ENCODE results near the gene DPYSL4. TPM values are rescaled to one million over a fixed set of nuclear protein-coding genes. Genes with fewer than 3 reads are reported as not detected.

The DPYSL4 gene
- total RNA-seq, 1 experiment from 2014 or later, result 9.9 TPM

- no TSS peak for BruUV-seq (replicated peaks)
- TF ChIP-seq SIN3A (IDR thresholded peaks at IDR 0.05; ENCODE audit: borderline replicate concordance, insufficient read depth, low read depth, low read length), result no peak
- no peak for TF ChIP-seq POLR2AphosphoS5 (IDR thresholded peaks at IDR 0.05; ENCODE audit: low read depth, low read length)
- TF ChIP-seq TCF7L2 (IDR thresholded peaks at IDR 0.05; ENCODE audit: low read depth, low read length), result no peak
- no peak for TF ChIP-seq CTCF (IDR thresholded peaks at IDR 0.05)
- no peak for TF ChIP-seq REST (IDR thresholded peaks at IDR 0.05; ENCODE audit: insufficient read depth in 1 of 2, low read depth in 2 of 2, low read length in 1 of 2)
- POLR2A ChIA-PET, result no interaction called here
- no peak overlapping the region for H3K27ac ChIP-seq (ENCODE audit: low read length)
- CTCF ChIA-PET, result no interaction called here
- H3K9me3 ChIP-seq (ENCODE audit: control insufficient read depth, insufficient read depth, low read depth, low read length), result no peaks in the 10 kb centered on the region
- no peaks in the 10 kb centered on the region for H3K4me1 ChIP-seq (ENCODE audit: control insufficient read depth, insufficient read depth, low read length)
- no peaks in the 10 kb centered on the region for H3K36me3 ChIP-seq (ENCODE audit: control insufficient read depth, insufficient read depth, low read length)
- intact Hi-C loops (cut with micrococcal nuclease; ENCODE audit: unreplicated experiment), result no loop called here
- ATAC-seq, result no peak
- H3K27me3 ChIP-seq (ENCODE audit: control insufficient read depth, insufficient read depth, low read length), result no peaks in the 10 kb centered on the region
- DNase-seq (ENCODE audit: low read depth, low spot score), result no peak
- in situ Hi-C loops (cut with HindIII; ENCODE audit: low pct_unique_long_range_greater_than_20kb, low sequenced_read_pairs), result no loop called here
- no peak overlapping the region for H3K4me3 ChIP-seq (ENCODE audit: low read depth in 2 of 2, low read length in 2 of 2)
Observed at GRCh38 chr10:132200344-132201110, 13.8 kb downstream of the DPYSL4 start.

- TF ChIP-seq REST (IDR thresholded peaks at IDR 0.05; ENCODE audit: insufficient read depth in 1 of 2, low read depth in 2 of 2, low read length in 1 of 2) (no peak), POLR2AphosphoS5 (IDR thresholded peaks at IDR 0.05; ENCODE audit: low read depth, low read length) (no peak)
- H3K27me3 ChIP-seq (ENCODE audit: control insufficient read depth, insufficient read depth, low read length), result no peaks in the 10 kb centered on the region
- ChIA-PET POLR2A (interaction anchor here (0.6 kb wide), 1 partner anchor 29 kb away, joined by 5 read pairs; no protein-coding TSS in a partner anchor), CTCF (no interaction called here)
- no peaks in the 10 kb centered on the region for H3K4me1 ChIP-seq (ENCODE audit: control insufficient read depth, insufficient read depth, low read length)
- BruUV-seq (replicated peaks), result no TSS peak
- H3K36me3 ChIP-seq (ENCODE audit: control insufficient read depth, insufficient read depth, low read length), result no peaks in the 10 kb centered on the region
- H3K4me3 ChIP-seq (ENCODE audit: low read depth in 2 of 2, low read length in 2 of 2), result no peak overlapping the region
- ATAC-seq (no peak), DNase-seq (ENCODE audit: low read depth, low spot score) (no peak)
- in situ Hi-C loops (cut with HindIII; ENCODE audit: low pct_unique_long_range_greater_than_20kb, low sequenced_read_pairs) (no loop called here), intact Hi-C loops (cut with micrococcal nuclease; ENCODE audit: unreplicated experiment) (no loop called here)
- H3K9me3 ChIP-seq (ENCODE audit: control insufficient read depth, insufficient read depth, low read depth, low read length), result no peaks in the 10 kb centered on the region
- H3K27ac ChIP-seq (ENCODE audit: low read length), result no peak overlapping the region
Observed at GRCh38 chr10:132201111-132201969, 14.6 kb downstream of the DPYSL4 start.

Data from Panc1 (cell line).